Colonic mucosa (tissue), 4 donors: ENCODE measurements around the gene USP9Y. TPM values are rescaled to one million over a fixed set of nuclear protein-coding genes. Genes with fewer than 3 reads are reported as not detected.
"Not testable (repeated sequence)": the region's sequence is repeated elsewhere in the genome, so short reads cannot be mapped to it uniquely, and the experiment has no call there.

ENCODE experiments used
- DNase-seq: peaks from one replicate; pipeline ENCODE4 v3.0.0-alpha.2; 2020
- H3K27ac ChIP-seq: fragments of 200-600 bp; one replicate; pipeline ENCODE4 v1.8.0; 2021
- H3K27me3 ChIP-seq: fragments of 200-600 bp; one replicate; pipeline ENCODE4 v1.8.0; 2021
- H3K36me3 ChIP-seq: fragments of 200-600 bp; one replicate; pipeline ENCODE4 v1.8.0; 2021
- H3K4me1 ChIP-seq: fragments of 200-600 bp; one replicate; pipeline ENCODE4 v1.8.0; 2021; ENCODE audit warnings: mild to moderate bottlenecking
- H3K4me3 ChIP-seq: fragments of 200-600 bp; one replicate; pipeline ENCODE4 v1.8.0; 2021
- H3K9ac ChIP-seq, 2 donors: one replicate each; pipeline ENCODE4 v1.7.0; 2013; ENCODE audit warnings: control low read depth in 2 of 2, low read depth in 2 of 2, low read length in 2 of 2
- H3K9me3 ChIP-seq: fragments of 200-600 bp; one replicate; pipeline ENCODE4 v1.8.0; 2021
- intact Hi-C: fragments of 100-400 bp; cut with DNase I; formaldehyde crosslinking; loops from one replicate; pipeline ENCODE4 v1.14.1; 2022
- total RNA-seq, 2 donors: library from RNA; stranded (reverse); fragmentation: NEBNext Ultra II Directional in 1 of 2; extraction: Animal tissue kit (Norgen Biotek cat#: 25700) in 1 of 2; gene quantifications; one replicate each; pipeline ENCODE4 v1.2.1, GENCODE V29; 2021
- TF ChIP-seq, protein P1 (sequence below): fragments of 200-600 bp; IDR thresholded peaks from one replicate; pipeline ENCODE4 v1.8.0; 2022; ENCODE audit warnings: antibody characterized with exemption, mild to moderate bottlenecking
- donor health status: healthy.
- donor health status: DM: no; HTN: no; CAD: no.
- donor health status: DM: no; HTN: no; CAD: no.

Gene USP9Y, protein sequence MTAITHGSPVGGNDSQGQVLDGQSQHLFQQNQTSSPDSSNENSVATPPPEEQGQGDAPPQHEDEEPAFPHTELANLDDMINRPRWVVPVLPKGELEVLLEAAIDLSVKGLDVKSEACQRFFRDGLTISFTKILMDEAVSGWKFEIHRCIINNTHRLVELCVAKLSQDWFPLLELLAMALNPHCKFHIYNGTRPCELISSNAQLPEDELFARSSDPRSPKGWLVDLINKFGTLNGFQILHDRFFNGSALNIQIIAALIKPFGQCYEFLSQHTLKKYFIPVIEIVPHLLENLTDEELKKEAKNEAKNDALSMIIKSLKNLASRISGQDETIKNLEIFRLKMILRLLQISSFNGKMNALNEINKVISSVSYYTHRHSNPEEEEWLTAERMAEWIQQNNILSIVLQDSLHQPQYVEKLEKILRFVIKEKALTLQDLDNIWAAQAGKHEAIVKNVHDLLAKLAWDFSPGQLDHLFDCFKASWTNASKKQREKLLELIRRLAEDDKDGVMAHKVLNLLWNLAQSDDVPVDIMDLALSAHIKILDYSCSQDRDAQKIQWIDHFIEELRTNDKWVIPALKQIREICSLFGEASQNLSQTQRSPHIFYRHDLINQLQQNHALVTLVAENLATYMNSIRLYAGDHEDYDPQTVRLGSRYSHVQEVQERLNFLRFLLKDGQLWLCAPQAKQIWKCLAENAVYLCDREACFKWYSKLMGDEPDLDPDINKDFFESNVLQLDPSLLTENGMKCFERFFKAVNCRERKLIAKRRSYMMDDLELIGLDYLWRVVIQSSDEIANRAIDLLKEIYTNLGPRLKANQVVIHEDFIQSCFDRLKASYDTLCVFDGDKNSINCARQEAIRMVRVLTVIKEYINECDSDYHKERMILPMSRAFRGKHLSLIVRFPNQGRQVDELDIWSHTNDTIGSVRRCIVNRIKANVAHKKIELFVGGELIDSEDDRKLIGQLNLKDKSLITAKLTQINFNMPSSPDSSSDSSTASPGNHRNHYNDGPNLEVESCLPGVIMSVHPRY (N-terminal part only)
- under 1 TPM in 1 of 2 donors, not detected in 1; 0.07 TPM for total RNA-seq

DNA sequence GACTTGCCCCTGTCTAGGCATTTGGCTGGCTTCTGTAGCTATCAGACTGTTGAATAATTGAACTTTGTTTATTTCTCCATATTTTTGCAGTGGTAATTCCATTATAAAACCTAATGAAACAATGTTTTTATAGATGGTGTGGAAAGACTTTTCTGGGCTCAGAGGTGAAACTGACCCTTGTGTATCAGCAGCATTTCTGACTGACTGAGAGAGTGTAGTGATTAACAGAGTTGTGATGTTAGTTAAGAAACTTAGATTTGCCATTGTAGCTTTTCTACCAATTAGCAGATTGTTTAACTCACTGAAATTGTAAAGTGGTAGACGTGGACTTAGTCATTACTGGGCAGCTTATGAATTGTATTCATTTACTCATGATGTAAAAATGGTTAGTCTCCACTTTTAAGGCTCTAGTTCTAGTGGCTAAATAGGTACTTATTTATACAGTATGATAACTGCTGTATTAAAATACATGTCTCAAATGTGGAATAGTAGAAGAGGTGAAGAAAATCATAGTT, at the start of gene USP9Y:
USP9Y (plus strand) TSS at position 51 of the 515 bp plus-strand sequence. CDS start 8,217 bp downstream, outside the sequence.
- no peaks in the 10 kb centered on the region for H3K36me3 ChIP-seq
- intact Hi-C loops: no loop called here
- H3K4me3 ChIP-seq: no peak within 1 kb of the TSS
- no peak within 1 kb of the TSS for H3K27ac ChIP-seq
- no peak for DNase-seq
- H3K9ac ChIP-seq: no peak within 1 kb of the TSS
- TF ChIP-seq, protein P1, sequence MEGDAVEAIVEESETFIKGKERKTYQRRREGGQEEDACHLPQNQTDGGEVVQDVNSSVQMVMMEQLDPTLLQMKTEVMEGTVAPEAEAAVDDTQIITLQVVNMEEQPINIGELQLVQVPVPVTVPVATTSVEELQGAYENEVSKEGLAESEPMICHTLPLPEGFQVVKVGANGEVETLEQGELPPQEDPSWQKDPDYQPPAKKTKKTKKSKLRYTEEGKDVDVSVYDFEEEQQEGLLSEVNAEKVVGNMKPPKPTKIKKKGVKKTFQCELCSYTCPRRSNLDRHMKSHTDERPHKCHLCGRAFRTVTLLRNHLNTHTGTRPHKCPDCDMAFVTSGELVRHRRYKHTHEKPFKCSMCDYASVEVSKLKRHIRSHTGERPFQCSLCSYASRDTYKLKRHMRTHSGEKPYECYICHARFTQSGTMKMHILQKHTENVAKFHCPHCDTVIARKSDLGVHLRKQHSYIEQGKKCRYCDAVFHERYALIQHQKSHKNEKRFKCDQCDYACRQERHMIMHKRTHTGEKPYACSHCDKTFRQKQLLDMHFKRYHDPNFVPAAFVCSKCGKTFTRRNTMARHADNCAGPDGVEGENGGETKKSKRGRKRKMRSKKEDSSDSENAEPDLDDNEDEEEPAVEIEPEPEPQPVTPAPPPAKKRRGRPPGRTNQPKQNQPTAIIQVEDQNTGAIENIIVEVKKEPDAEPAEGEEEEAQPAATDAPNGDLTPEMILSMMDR: no peak
- H3K4me1 ChIP-seq: no peaks in the 10 kb centered on the region
- H3K9me3 ChIP-seq: no peaks in the 10 kb centered on the region
- no peaks in the 10 kb centered on the region for H3K27me3 ChIP-seq

GRCh38 chrY:12651621-12652036, 49.4 kb upstream of the USP9Y start:
- no peak overlapping the region for H3K27ac ChIP-seq
- intact Hi-C loops: no loop called here

DNA sequence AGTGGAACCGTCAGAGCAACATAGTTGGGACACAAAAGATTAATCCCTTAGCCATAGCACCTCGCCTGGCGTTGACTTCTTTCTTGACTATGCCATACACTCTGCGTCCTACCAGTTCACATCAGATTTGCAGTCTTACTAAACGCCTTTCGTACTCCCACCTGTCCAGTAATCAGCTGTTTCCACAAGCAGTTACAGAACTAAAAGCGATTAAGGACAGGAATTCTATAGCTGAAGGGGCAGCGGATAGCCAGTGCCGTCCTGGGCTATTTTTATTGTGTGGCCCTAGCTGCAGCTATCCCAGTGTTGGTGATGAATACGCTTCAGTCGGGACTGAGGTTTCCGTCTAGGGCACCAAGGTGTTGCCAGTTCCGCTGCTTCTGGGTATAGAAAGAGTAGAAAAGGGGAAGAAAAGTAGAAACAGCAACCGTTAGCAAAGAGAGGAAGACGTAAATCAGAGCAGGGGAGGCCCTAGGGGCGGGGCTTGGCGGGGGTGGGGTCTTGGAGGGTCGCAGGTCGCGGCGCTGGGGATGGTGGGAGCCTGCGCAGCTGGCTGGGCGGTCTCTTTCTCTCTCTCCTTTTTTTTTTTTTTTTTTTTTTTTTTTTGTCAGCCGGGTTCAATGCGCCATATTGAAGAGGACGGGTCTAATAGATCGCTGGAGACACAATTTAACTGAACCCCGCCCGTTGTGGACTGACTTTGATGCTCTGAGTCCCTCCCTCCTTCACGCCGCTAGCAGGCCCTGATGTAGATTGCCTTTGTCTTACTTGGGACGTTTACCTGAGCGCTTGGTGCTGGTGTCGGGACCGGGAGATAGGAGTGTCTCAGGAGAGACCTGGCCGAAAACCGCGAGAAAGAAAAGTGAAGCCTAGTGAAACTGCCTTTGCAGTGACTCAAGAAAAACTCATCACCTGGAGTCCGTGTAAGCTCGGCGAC, 39.0 kb upstream of the USP9Y start:
- TF ChIP-seq, protein P1: no peak
- intact Hi-C loops: no loop called here
- Histone ChIP-seq H3K36me3 (no peaks in the 10 kb centered on the region), H3K27me3 (no peaks in the 10 kb centered on the region), H3K27ac (no peak overlapping the region), H3K9me3 (no peaks in the 10 kb centered on the region), H3K9ac (no peak overlapping the region), H3K4me3 (no peak overlapping the region), H3K4me1 (no peaks in the 10 kb centered on the region)
- no peak for DNase-seq

More at GRCh38 chrY:12651621-12652036, 49.4 kb upstream of the USP9Y start:
- no peaks in the 10 kb centered on the region for H3K4me1 ChIP-seq
- H3K36me3 ChIP-seq: no peaks in the 10 kb centered on the region
- H3K9ac ChIP-seq: no peak overlapping the region
- no peak for DNase-seq
- H3K4me3 ChIP-seq: no peak overlapping the region
- H3K9me3 ChIP-seq: no peaks in the 10 kb centered on the region
- H3K27me3 ChIP-seq: no peaks in the 10 kb centered on the region
- TF ChIP-seq, protein P1: no peak

DNA sequence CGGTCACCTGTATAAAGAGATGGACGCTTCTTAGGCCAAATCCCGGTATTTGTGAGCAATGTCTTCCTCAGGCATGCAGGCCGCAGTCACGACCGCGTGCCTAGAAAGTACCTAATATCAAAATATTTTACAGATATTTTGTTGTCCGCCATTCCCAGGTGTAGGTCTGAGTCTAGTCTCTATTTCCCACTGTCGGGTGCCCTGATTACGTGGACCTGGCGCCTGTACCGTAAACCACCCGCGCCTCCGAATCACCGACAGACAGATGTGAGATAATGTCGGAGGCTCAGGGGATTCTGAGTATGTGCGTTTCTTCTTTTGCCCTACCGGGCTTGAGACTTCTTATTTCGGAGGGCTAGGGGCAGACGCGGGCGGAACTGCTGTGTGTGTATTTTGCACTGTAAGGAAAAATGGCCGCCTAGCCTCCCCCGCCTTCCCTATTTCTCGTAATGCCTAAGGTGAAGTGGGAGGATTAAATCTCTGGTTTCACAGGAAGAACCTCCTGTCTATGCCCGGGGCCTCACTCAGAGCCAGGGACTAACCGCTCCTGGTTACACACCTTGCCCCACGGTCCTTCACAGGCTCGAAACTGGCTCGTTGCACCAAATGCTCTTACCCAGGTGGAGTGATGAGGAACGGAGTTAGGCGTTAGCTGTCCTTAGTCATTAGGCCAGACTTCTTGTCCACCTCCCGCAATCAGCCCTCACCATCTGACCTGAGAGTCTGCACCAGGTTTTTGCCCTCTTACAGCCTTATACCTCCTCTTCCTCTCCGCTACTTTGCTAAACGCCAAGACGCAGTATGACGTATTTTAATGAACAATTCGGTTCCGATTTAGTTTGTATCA, 38.1 kb upstream of the USP9Y start:
- no peak overlapping the region for H3K9ac ChIP-seq
- H3K9me3 ChIP-seq: no peaks in the 10 kb centered on the region
- TF ChIP-seq, protein P1: no peak
- H3K27ac ChIP-seq: no peak overlapping the region
- no peaks in the 10 kb centered on the region for H3K4me1 ChIP-seq
- no peaks in the 10 kb centered on the region for H3K27me3 ChIP-seq
- DNase-seq: no peak
- intact Hi-C loops: no loop called here
- H3K4me3 ChIP-seq: no peak overlapping the region
- H3K36me3 ChIP-seq: no peaks in the 10 kb centered on the region

DNA sequence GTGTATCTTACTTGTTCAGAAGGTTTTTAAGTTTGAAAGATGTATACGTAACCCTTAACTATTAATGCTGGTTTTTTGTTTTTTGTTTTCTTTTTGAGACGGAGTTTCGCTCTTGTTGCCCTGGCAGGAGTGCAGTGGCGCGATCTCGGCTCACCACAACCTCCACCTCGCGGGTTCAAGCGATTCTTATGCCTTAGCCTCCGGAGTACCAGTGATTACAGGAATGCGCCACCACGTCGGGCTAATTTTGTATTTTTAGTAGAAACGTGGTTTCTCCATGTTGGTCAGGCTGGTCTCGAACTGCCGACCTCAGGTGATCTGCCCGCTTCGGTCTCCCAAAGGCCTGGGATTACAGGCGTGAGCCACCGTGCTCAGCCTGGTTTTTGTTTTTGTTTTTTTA, 37.2 kb upstream of the USP9Y start:
- H3K9ac ChIP-seq, H3K36me3 ChIP-seq, H3K4me1 ChIP-seq, H3K27ac ChIP-seq, intact Hi-C loops, DNase-seq, H3K4me3 ChIP-seq, H3K27me3 ChIP-seq, H3K9me3 ChIP-seq: not testable (repeated sequence)
